GM13976 (cell line): ENCODE data around the gene STIP1.

Experiments
- DNase-seq: peaks from one replicate; pipeline ENCODE4 v3.0.0; 2012; ENCODE audit warnings: low spot score
- CTCF ChIP-seq: IDR thresholded peaks from 2 replicates; pipeline ENCODE4 v1.5.1; 2012; ENCODE audit warnings: borderline replicate concordance, mild to moderate bottlenecking; ENCODE audit not compliant: insufficient read depth; ENCODE audit errors: extremely low read depth, missing control alignments, control extremely low read depth
- in situ Hi-C: fragments of 300-500 bp; cut with MboI; formaldehyde crosslinking; loops from one replicate; pipeline ENCODE4 v1.12.0; 2022; ENCODE audit warnings: low sequenced_read_pairs, mixed read lengths, inconsistent platforms; ENCODE audit not compliant: unreplicated experiment

STIP1 gene

GRCh38 chr11:64185693-64186491 lies at the start of gene STIP1:
TSS of gene STIP1 (plus strand) at chr11:64186171. CDS start at chr11:64186262, 91 bp downstream.
- peak; percentile 97 for DNase-seq
- peak; percentile 17 for TF ChIP-seq CTCF
- in situ Hi-C loops, result no loop called here

GRCh38 chr11:64136765-64137441 lies 49.1 kb upstream of the STIP1 start:
- no peak for DNase-seq
- in situ Hi-C loops, result no loop called here
- TF ChIP-seq CTCF, result no peak

GRCh38 chr11:64138398-64138797 lies 47.6 kb upstream of the STIP1 start:
- no peak for DNase-seq
- in situ Hi-C loops, result no loop called here
- no peak for TF ChIP-seq CTCF

GRCh38 chr11:64139049-64139448 lies 46.9 kb upstream of the STIP1 start:
- no peak for TF ChIP-seq CTCF
- DNase-seq, result no peak
- in situ Hi-C loops, result no loop called here

- TF ChIP-seq CTCF, result no peak
- in situ Hi-C loops, result loop anchor here (10.0 kb wide), 1 partner anchor 145 kb away; no protein-coding TSS in a partner anchor
Observed at GRCh38 chr11:64140082-64140481, 45.9 kb upstream of the STIP1 start.

GRCh38 chr11:64141081-64141783 lies 44.7 kb upstream of the STIP1 start:
- no peak for TF ChIP-seq CTCF
- no peak for DNase-seq
- in situ Hi-C loops, result loop anchor here (10.0 kb wide), 1 partner anchor 146 kb away; no protein-coding TSS in a partner anchor

More at GRCh38 chr11:64140082-64140481, 45.9 kb upstream of the STIP1 start:
- no peak for DNase-seq
